Keratinocyte (primary cell): ENCODE results near the gene ELOVL7. TPM values are rescaled to one million over a fixed set of nuclear protein-coding genes. Genes with fewer than 3 reads are reported as not detected.
"Not testable (repeated sequence)": the region's sequence is repeated elsewhere in the genome, so short reads cannot be mapped to it uniquely, and the experiment has no call there.

Source experiments
- DNase-seq: peaks from one replicate; pipeline ENCODE4 v3.0.0-alpha.2; 2011; ENCODE audit warnings: low read depth, missing footprints, low spot score
- FAIRE-seq: peaks from 2 replicates; lab custom pipeline; 2011; peaks lifted over from hg19 to GRCh38; lab: Jason Lieb, UNC
- H2AFZ ChIP-seq: 2 replicates; pipeline ENCODE4 v1.6.0; 2012; ENCODE audit warnings: low read length, control low read depth, inconsistent platforms; ENCODE audit not compliant: control insufficient read depth
- H3K27ac ChIP-seq: 2 replicates; pipeline ENCODE4 v1.5.1; 2011; ENCODE audit warnings: low read length; ENCODE audit not compliant: control insufficient read depth, insufficient read depth
- H3K27me3 ChIP-seq: 3 replicates; pipeline ENCODE4 v1.6.0; 2011; ENCODE audit warnings: low read length; ENCODE audit not compliant: control insufficient read depth, insufficient read depth; ENCODE audit errors: extremely low read depth
- H3K36me3 ChIP-seq, 2 experiments: 2 replicates in 1 of 2; 3 replicates in 1 of 2; pipeline ENCODE4 v1.5.1; 2011; ENCODE audit warnings: low read length in 2 of 2, mild to moderate bottlenecking in 1 of 2; ENCODE audit not compliant: control insufficient read depth in 2 of 2, insufficient read depth in 2 of 2; ENCODE audit errors: extremely low read depth in 1 of 2
- H3K4me1 ChIP-seq: 3 replicates; pipeline ENCODE4 v1.5.1; 2011; ENCODE audit warnings: low read length; ENCODE audit not compliant: control insufficient read depth, insufficient read depth; ENCODE audit errors: extremely low read depth
- H3K4me2 ChIP-seq: 3 replicates; pipeline ENCODE4 v1.6.0; 2011; ENCODE audit warnings: low read depth, low read length; ENCODE audit not compliant: control insufficient read depth, insufficient read depth; ENCODE audit errors: extremely low read depth
- H3K4me3 ChIP-seq, 3 experiments: fragments of 200-600 bp in 1 of 3; sonication (generic) in 1 of 3; 2 replicates in 2 of 3; 3 replicates in 1 of 3; pipeline ENCODE4 v1.5.1; 2011 to 2016; ENCODE audit warnings: low read length in 3 of 3, mild to moderate bottlenecking in 3 of 3, control low read depth in 2 of 3, inconsistent platforms in 1 of 3, low read depth in 1 of 3, mixed read lengths in 1 of 3, mixed run types in 1 of 3, moderate library complexity in 1 of 3; ENCODE audit not compliant: control insufficient read depth in 2 of 3, insufficient read depth in 2 of 3; ENCODE audit errors: extremely low read depth in 1 of 3
- H3K79me2 ChIP-seq: 2 replicates; pipeline ENCODE4 v1.6.0; 2012; ENCODE audit warnings: low read length; ENCODE audit not compliant: control insufficient read depth, insufficient read depth
- H3K9ac ChIP-seq: 3 replicates; pipeline ENCODE4 v1.6.0; 2011; ENCODE audit warnings: low read length; ENCODE audit not compliant: control insufficient read depth, insufficient read depth; ENCODE audit errors: extremely low read depth
- H3K9me1 ChIP-seq: 3 replicates; pipeline ENCODE4 v1.6.0; 2011; ENCODE audit warnings: low read length; ENCODE audit not compliant: control insufficient read depth, insufficient read depth; ENCODE audit errors: extremely low read depth
- H3K9me3 ChIP-seq: 2 replicates; pipeline ENCODE4 v1.5.1; 2012; ENCODE audit warnings: low read depth, low read length; ENCODE audit not compliant: control insufficient read depth
- H4K20me1 ChIP-seq: 3 replicates; pipeline ENCODE4 v1.6.0; 2011; ENCODE audit warnings: low read length; ENCODE audit not compliant: control insufficient read depth, insufficient read depth; ENCODE audit errors: extremely low read depth
- EZH2 ChIP-seq: IDR thresholded peaks from one replicate; pipeline ENCODE4 v1.6.1; 2012; ENCODE audit warnings: inconsistent platforms, mild to moderate bottlenecking, low read length, moderate library complexity
- dilution Hi-C: fragments of 300-500 bp; cut with MboI; formaldehyde crosslinking; loops from one replicate; pipeline ENCODE4 v1.7.0; 2020; ENCODE audit warnings: low sequenced_read_pairs; ENCODE audit not compliant: extremely low pct_ligation_motif_present
- polyA plus RNA-seq, 5 experiments: library from polyadenylated mRNA; depleted of rRNA in 3 of 5; stranded (reverse) in 3 of 5; stranded (forward) in 1 of 5; unstranded in 1 of 5; fragments of >200 nt; gene quantifications; 1 replicate in 1 of 5; 2 replicates in 3 of 5; 3 replicates in 1 of 5; pipeline versions ENCODE4 v1.2.1 to v1.2.3, GENCODE V29; 2011 to 2012; ENCODE audit warnings: missing spikeins in 2 of 5, low read depth in 1 of 5, low replicate concordance in 1 of 5
- TF ChIP-seq, protein P1 (sequence below), 3 experiments: IDR thresholded peaks in 1 of 3; conservative IDR thresholded peaks in 1 of 3; optimal IDR thresholded peaks in 1 of 3; 2 replicates in 2 of 3; 3 replicates in 1 of 3; pipeline versions ENCODE3 to v1.5.1; 2011; ENCODE audit warnings: low read length in 3 of 3, mild to moderate bottlenecking in 3 of 3, moderate library complexity in 2 of 3, control low read depth in 1 of 3, inconsistent platforms in 1 of 3; ENCODE audit not compliant: insufficient read depth in 2 of 3; ENCODE audit errors: extremely low read depth in 1 of 3

The ELOVL7 gene
- polyA plus RNA-seq, 1 donor (not counting 4 experiments of a cell fraction or from before 2014, with no cell fraction given), result 12.0 TPM

DNA sequence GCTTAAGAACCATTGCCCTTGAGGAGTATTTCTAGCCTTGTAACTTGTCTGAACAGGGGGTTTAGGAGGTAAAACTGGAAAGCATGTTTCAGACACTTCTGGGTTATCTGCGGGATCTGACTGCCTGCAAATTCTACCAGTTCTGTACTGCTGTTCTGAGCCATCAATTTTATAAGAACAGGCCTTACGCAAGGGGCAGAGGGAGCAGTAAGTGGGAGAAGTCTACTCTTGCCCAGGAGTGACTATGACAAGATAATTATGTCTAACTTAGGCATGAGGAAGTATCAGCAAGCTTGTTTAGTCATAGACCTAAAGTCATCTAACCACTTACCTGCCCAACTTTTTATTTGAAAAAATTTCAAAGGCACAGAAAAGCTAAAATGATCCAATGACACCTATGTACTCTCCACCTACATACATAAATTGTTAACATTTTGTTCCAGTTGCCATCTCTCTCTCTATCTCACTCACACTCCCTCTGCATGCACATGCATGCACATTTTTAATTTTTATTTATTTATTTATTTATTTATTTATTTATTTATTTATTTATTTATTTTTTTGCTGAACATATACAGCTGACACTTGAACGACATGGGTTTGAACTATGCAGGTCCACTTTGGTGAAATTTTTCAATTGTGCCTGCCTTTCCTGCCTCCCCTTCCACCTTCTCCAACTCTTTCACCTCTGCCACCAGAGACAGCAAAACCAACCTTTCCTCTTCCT lies 125.7 kb downstream of the ELOVL7 start:
- DNase-seq, result peak; percentile 71
- H3K4me2 ChIP-seq, result peak overlapping the region; percentile 75
- TF ChIP-seq, protein P1, sequence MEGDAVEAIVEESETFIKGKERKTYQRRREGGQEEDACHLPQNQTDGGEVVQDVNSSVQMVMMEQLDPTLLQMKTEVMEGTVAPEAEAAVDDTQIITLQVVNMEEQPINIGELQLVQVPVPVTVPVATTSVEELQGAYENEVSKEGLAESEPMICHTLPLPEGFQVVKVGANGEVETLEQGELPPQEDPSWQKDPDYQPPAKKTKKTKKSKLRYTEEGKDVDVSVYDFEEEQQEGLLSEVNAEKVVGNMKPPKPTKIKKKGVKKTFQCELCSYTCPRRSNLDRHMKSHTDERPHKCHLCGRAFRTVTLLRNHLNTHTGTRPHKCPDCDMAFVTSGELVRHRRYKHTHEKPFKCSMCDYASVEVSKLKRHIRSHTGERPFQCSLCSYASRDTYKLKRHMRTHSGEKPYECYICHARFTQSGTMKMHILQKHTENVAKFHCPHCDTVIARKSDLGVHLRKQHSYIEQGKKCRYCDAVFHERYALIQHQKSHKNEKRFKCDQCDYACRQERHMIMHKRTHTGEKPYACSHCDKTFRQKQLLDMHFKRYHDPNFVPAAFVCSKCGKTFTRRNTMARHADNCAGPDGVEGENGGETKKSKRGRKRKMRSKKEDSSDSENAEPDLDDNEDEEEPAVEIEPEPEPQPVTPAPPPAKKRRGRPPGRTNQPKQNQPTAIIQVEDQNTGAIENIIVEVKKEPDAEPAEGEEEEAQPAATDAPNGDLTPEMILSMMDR (optimal IDR thresholded peaks at IDR 0.05 in 1 of 3, IDR thresholded peaks at IDR 0.05 in 1 of 3, conservative IDR thresholded peaks at IDR 0.05 in 1 of 3; ENCODE audit: extremely low read depth in 1 of 3, insufficient read depth in 2 of 3, low read length in 3 of 3), result no peak
- TF ChIP-seq EZH2, result no peak
- H3K4me3 ChIP-seq, result peak overlapping the region; percentile 0 to 39 (median 11)
- no peaks in the 10 kb centered on the region for H3K9me3 ChIP-seq
- no peaks in the 10 kb centered on the region for H3K79me2 ChIP-seq
- peak overlapping the region; percentile 68 for H3K27ac ChIP-seq
- peaks cover 20% of the 10 kb centered on the region for H3K4me1 ChIP-seq
- H3K27me3 ChIP-seq, result no peaks in the 10 kb centered on the region
- no peaks in the 10 kb centered on the region for H3K9me1 ChIP-seq
- FAIRE-seq, result peak; percentile 86
- no peaks in the 10 kb centered on the region for H3K36me3 ChIP-seq
- H4K20me1 ChIP-seq, result no peaks in the 10 kb centered on the region
- peak overlapping the region; percentile 47 for H3K9ac ChIP-seq
- dilution Hi-C loops, result no loop called here
- peak overlapping the region; percentile 37 for H2AFZ ChIP-seq

DNA sequence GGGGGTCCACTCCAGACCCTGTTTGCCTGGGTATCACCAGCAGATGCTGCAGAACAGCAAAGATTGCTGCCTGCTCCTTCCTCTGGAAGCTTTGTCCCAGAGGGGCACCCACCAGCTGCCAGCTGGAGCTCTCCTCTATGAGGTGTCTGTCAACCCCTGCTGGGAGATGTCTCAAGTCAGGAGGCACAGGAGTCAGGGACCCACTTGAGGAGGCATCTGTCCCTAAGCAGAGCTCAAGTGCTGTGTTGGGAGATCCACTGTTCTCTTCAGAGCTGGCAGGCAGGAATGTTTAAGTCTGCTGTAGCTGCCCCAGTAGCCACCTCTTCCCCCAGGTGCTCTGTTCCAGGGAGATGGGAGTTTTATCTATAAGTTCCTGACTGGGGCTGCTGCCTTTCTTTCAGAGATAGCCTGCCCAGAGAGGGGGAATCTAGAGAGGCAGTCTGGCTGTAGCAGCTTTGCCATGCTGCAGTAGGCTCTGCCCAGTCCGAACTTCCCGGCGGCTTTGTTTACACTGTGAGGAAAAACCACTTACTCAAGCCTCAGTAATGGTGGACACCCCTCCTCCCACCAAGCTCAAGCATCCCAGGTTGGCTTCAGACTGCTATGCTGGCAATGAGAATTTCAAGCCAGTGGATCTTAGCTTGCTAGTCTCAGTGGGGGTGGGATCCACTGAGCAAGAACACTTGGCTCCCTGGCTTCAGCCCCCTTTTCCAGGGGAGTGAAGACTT lies 128.7 kb downstream of the ELOVL7 start:
- H3K9ac ChIP-seq, H3K4me2 ChIP-seq, FAIRE-seq, H3K9me3 ChIP-seq, H3K4me3 ChIP-seq, H4K20me1 ChIP-seq, H2AFZ ChIP-seq, H3K27ac ChIP-seq, H3K79me2 ChIP-seq, dilution Hi-C loops, H3K9me1 ChIP-seq, H3K36me3 ChIP-seq, H3K27me3 ChIP-seq, DNase-seq: not testable (repeated sequence)
- H3K4me1 ChIP-seq, result peaks cover 20% of the 10 kb centered on the region
